ENCODE measurements around the gene CBX6.
A peak's percentile ranks its signal among the peaks of the same experiment; 100 is the strongest.

Gene CBX6

DNA sequence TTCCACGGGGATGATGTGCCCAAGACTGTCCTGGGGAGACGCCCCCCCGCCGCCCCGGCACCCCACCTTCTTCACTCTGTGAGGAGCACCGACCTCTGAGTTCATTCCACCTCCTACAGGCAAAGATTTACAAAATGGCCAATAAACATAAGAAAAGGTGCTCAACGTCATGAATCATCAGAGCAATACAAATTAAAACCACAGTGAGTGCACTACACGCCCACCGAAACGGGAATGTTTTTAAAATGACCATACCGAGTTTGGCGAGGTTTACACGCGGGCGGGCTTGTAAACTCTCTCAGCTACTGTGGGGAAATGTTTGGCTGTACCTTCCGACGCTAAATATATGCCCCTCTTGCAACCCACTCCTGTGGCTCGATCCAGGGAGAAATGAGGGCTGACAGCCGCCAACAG lies 36.1 kb downstream of the CBX6 start (continued):
- TF ChIP-seq ZNF423 (tag by site-specific recombination; IDR thresholded peaks at IDR 0.05) (no peak), ZXDB (tag by site-specific recombination; IDR thresholded peaks at IDR 0.05) (no peak), EGR2 (tag by site-specific recombination; IDR thresholded peaks at IDR 0.05; ENCODE audit: low read depth) (peak; percentile 96), ZBTB49 (tag by site-specific recombination; IDR thresholded peaks at IDR 0.05; ENCODE audit: low read depth) (no peak), ZSCAN23 (tag by site-specific recombination; IDR thresholded peaks at IDR 0.05) (no peak), ZNF488 (tag by site-specific recombination; IDR thresholded peaks at IDR 0.05) (no peak), ZNF645 (tag by site-specific recombination; IDR thresholded peaks at IDR 0.05) (no peak), HOXD13 (CRISPR knock-in tag; IDR thresholded peaks at IDR 0.05; ENCODE audit: borderline replicate concordance) (no peak), ZNF677 (tag by site-specific recombination; IDR thresholded peaks at IDR 0.05) (no peak), KLF7 (tag by site-specific recombination; IDR thresholded peaks at IDR 0.05; ENCODE audit: borderline replicate concordance) (no peak), ZNF660 (tag by site-specific recombination; IDR thresholded peaks at IDR 0.05) (no peak), ZBTB48 (tag by site-specific recombination; IDR thresholded peaks at IDR 0.05) (no peak), ZNF169 (tag by site-specific recombination; IDR thresholded peaks at IDR 0.05) (no peak), ZNF214 (tag by site-specific recombination; IDR thresholded peaks at IDR 0.05; ENCODE audit: borderline replicate concordance) (no peak), KLF9 (tag by site-specific recombination; IDR thresholded peaks at IDR 0.05; ENCODE audit: low read depth) (peak; percentile 58; the same call in 1 of the 2 replicates), ZNF184 (tag by site-specific recombination; IDR thresholded peaks at IDR 0.05) (no peak), ZNF654 (tag by site-specific recombination; IDR thresholded peaks at IDR 0.05; ENCODE audit: low read depth) (no peak), ZNF24 (tag by site-specific recombination; IDR thresholded peaks at IDR 0.05) (no peak), REPIN1 (tag by site-specific recombination; IDR thresholded peaks at IDR 0.05; ENCODE audit: low read depth) (no peak), PATZ1 (tag by site-specific recombination; IDR thresholded peaks at IDR 0.05) (peak; percentile 40; the same call in 1 of the 2 replicates), ZNF248 (tag by site-specific recombination; IDR thresholded peaks at IDR 0.05) (no peak), TRIM28 (IDR thresholded peaks at IDR 0.05; ENCODE audit: borderline replicate concordance, low read length) (no peak), ZBTB44 (tag by site-specific recombination; IDR thresholded peaks at IDR 0.05) (no peak), ZIC2 (tag by site-specific recombination; IDR thresholded peaks at IDR 0.05) (peak; percentile 75), FEZF1 (tag by site-specific recombination; IDR thresholded peaks at IDR 0.05) (peak; percentile 61; the same call in 1 of the 2 replicates)
- TF ChIP-seq, protein P1, sequence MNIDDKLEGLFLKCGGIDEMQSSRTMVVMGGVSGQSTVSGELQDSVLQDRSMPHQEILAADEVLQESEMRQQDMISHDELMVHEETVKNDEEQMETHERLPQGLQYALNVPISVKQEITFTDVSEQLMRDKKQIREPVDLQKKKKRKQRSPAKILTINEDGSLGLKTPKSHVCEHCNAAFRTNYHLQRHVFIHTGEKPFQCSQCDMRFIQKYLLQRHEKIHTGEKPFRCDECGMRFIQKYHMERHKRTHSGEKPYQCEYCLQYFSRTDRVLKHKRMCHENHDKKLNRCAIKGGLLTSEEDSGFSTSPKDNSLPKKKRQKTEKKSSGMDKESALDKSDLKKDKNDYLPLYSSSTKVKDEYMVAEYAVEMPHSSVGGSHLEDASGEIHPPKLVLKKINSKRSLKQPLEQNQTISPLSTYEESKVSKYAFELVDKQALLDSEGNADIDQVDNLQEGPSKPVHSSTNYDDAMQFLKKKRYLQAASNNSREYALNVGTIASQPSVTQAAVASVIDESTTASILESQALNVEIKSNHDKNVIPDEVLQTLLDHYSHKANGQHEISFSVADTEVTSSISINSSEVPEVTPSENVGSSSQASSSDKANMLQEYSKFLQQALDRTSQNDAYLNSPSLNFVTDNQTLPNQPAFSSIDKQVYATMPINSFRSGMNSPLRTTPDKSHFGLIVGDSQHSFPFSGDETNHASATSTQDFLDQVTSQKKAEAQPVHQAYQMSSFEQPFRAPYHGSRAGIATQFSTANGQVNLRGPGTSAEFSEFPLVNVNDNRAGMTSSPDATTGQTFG (tag by site-specific recombination; IDR thresholded peaks at IDR 0.05; ENCODE audit: borderline replicate concordance), result no peak
- TF ChIP-seq, protein P2, sequence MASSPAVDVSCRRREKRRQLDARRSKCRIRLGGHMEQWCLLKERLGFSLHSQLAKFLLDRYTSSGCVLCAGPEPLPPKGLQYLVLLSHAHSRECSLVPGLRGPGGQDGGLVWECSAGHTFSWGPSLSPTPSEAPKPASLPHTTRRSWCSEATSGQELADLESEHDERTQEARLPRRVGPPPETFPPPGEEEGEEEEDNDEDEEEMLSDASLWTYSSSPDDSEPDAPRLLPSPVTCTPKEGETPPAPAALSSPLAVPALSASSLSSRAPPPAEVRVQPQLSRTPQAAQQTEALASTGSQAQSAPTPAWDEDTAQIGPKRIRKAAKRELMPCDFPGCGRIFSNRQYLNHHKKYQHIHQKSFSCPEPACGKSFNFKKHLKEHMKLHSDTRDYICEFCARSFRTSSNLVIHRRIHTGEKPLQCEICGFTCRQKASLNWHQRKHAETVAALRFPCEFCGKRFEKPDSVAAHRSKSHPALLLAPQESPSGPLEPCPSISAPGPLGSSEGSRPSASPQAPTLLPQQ (tag by site-specific recombination; IDR thresholded peaks at IDR 0.05), result no peak
- TF ChIP-seq, protein P3, sequence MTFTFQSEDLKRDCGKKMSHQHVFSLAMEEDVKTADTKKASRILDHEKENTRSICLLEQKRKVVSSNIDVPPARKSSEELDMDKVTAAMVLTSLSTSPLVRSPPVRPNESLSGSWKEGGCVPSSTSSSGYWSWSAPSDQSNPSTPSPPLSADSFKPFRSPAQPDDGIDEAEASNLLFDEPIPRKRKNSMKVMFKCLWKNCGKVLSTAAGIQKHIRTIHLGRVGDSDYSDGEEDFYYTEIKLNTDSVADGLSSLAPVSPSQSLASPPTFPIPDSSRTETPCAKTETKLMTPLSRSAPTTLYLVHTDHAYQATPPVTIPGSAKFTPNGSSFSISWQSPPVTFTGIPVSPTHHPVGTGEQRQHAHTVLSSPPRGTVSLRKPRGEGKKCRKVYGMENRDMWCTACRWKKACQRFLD (tag by site-specific recombination; IDR thresholded peaks at IDR 0.05), result no peak

All from HEK293 (cell line).